ENCODE measurements around the gene LCN6.

GRCh38 chr9:136728080-136728547 lies 20.2 kb downstream of the LCN6 start:
- TF ChIP-seq CTCF (IDR thresholded peaks at IDR 0.05) (peak; percentile 53 to 95 (median 94)), POLR2AphosphoS5 (IDR thresholded peaks at IDR 0.05; ENCODE audit: insufficient read depth in 1 of 2, low read depth in 1 of 2) (peak; percentile 83 to 93), POLR2A (IDR thresholded peaks at IDR 0.05) (peak; percentile 29 to 92)
